CD14-positive monocyte (primary cell): ENCODE data around the gene HIBCH. TPM values are rescaled to one million over a fixed set of nuclear protein-coding genes. Genes with fewer than 3 reads are reported as not detected.

Experiments
- DNase-seq, 3 donors: peaks; one replicate each; pipeline ENCODE4 v3.0.0-alpha.2; 2011 to 2022
- H2AFZ ChIP-seq: 2 replicates; pipeline ENCODE4 v1.6.0; 2012; ENCODE audit warnings: mild to moderate bottlenecking, low read depth, low read length, inconsistent platforms; ENCODE audit not compliant: insufficient read depth, poor library complexity, severe bottlenecking
- H3K27ac ChIP-seq, 2 donors: 1 replicate in 1 of 2; 2 replicates in 1 of 2; pipeline ENCODE4 v1.5.1; 2012 to 2013; ENCODE audit warnings: low read length in 2 of 2, control low read depth in 1 of 2, inconsistent platforms in 1 of 2, low read depth in 1 of 2, mild to moderate bottlenecking in 1 of 2
- H3K27me3 ChIP-seq, 2 donors: one replicate each; pipeline versions ENCODE4 v1.6.0 to v1.6.1; 2011 to 2013; ENCODE audit warnings: low read length in 2 of 2; ENCODE audit not compliant: control insufficient read depth in 2 of 2, insufficient read depth in 2 of 2
- H3K36me3 ChIP-seq, 2 donors: replicated peaks in 1 of 2; 1 replicate in 1 of 2; 2 replicates in 1 of 2; pipeline versions ENCODE4 v1.5.1 to v1.6.1; 2012 to 2013; ENCODE audit warnings: low read length in 2 of 2, control low read depth in 1 of 2, inconsistent platforms in 1 of 2, mild to moderate bottlenecking in 1 of 2; ENCODE audit not compliant: insufficient read depth in 2 of 2, control insufficient read depth in 1 of 2
- H3K4me1 ChIP-seq, 2 donors: 1 replicate in 1 of 2; 2 replicates in 1 of 2; pipeline versions ENCODE4 v1.5.1 to v1.6.1; 2012 to 2013; ENCODE audit warnings: low read length in 2 of 2, control low read depth in 1 of 2, inconsistent platforms in 1 of 2, mild to moderate bottlenecking in 1 of 2, moderate library complexity in 1 of 2; ENCODE audit not compliant: insufficient read depth in 2 of 2, control insufficient read depth in 1 of 2
- H3K4me2 ChIP-seq: replicated peaks from 2 replicates; pipeline ENCODE3; 2012; ENCODE audit warnings: low read length, moderate library complexity, mild to moderate bottlenecking; ENCODE audit not compliant: poor library complexity, severe bottlenecking; ENCODE audit errors: extremely low read depth
- H3K4me3 ChIP-seq, 3 experiments: fragments of 200-600 bp in 1 of 3; sonication (generic) in 1 of 3; replicated peaks in 1 of 3; 1 replicate in 2 of 3; 2 replicates in 1 of 3; pipeline ENCODE4 v1.5.1; 2011 to 2013; ENCODE audit warnings: low read length in 3 of 3, mild to moderate bottlenecking in 3 of 3, control low read depth in 2 of 3, low read depth in 2 of 3, inconsistent platforms in 1 of 3, moderate library complexity in 1 of 3
- H3K79me2 ChIP-seq: 2 replicates; pipeline ENCODE4 v1.6.0; 2012; ENCODE audit warnings: mild to moderate bottlenecking, control low read depth, inconsistent platforms, low read length, moderate library complexity; ENCODE audit not compliant: insufficient read depth
- H3K9ac ChIP-seq: 2 replicates; pipeline ENCODE4 v1.6.0; 2017; ENCODE audit warnings: low read length, mild to moderate bottlenecking; ENCODE audit not compliant: insufficient read depth, poor library complexity, severe bottlenecking
- H3K9me3 ChIP-seq, 2 donors: replicated peaks in 1 of 2; 1 replicate in 1 of 2; 2 replicates in 1 of 2; pipeline versions ENCODE4 v1.5.1 to v1.6.1; 2012 to 2013; ENCODE audit warnings: low read length in 2 of 2, control low read depth in 1 of 2; ENCODE audit not compliant: control insufficient read depth in 1 of 2, insufficient read depth in 1 of 2
- H4K20me1 ChIP-seq: 2 replicates; pipeline ENCODE4 v1.6.0; 2012; ENCODE audit warnings: mild to moderate bottlenecking, low read length, control low read depth, moderate library complexity; ENCODE audit not compliant: insufficient read depth
- H3K27ac Mint-ChIP-seq, 7 donors: one replicate each; pipeline ENCODE4 v1.8.0; 2020; ENCODE audit warnings: mild to moderate bottlenecking in 7 of 7, mixed read lengths in 7 of 7, moderate library complexity in 6 of 7, inconsistent platforms in 2 of 7
- H3K27me3 Mint-ChIP-seq, 3 donors: one replicate each; pipeline ENCODE4 v1.8.0; 2021 to 2022; ENCODE audit warnings: low read depth in 3 of 3, mild to moderate bottlenecking in 3 of 3, mixed read lengths in 3 of 3, moderate library complexity in 3 of 3, inconsistent platforms in 1 of 3
- H3K36me3 Mint-ChIP-seq, 2 donors: one replicate each; pipeline ENCODE4 v1.8.0; 2020; ENCODE audit warnings: mixed read lengths in 2 of 2, inconsistent platforms in 1 of 2, mild to moderate bottlenecking in 1 of 2
- H3K4me1 Mint-ChIP-seq: one replicate; pipeline ENCODE4 v1.8.0; 2020; ENCODE audit warnings: mild to moderate bottlenecking, mixed read lengths
- H3K4me3 Mint-ChIP-seq, 2 donors: one replicate each; pipeline ENCODE4 v1.8.0; 2020; ENCODE audit warnings: mild to moderate bottlenecking in 2 of 2, mixed read lengths in 2 of 2, moderate library complexity in 1 of 2
- H3K9me3 Mint-ChIP-seq, 7 donors: one replicate each; pipeline ENCODE4 v1.8.0; 2020 to 2022; ENCODE audit warnings: mixed read lengths in 7 of 7, mild to moderate bottlenecking in 6 of 7, moderate library complexity in 6 of 7, inconsistent platforms in 2 of 7
- CTCF ChIP-seq: fragments of 200-600 bp; IDR thresholded peaks from one replicate; pipeline ENCODE4 v1.8.0; 2022; ENCODE audit warnings: antibody characterized with exemption, mild to moderate bottlenecking
- WGBS: methylation state at CpG from one replicate; pipeline ENCODE4 v1.1.5; 2013; ENCODE audit warnings: missing lambda C conversion rate; ENCODE audit not compliant: insufficient coverage; 5-methylcytosine and 5-hydroxymethylcytosine counted together
- intact Hi-C, 2 donors: fragments of 100-400 bp; cut with micrococcal nuclease; formaldehyde crosslinking; loops; one replicate each; pipeline versions ENCODE4 v1.15.0 to v1.15.1; 2023
- polyA plus RNA-seq, 3 donors: library from polyadenylated mRNA; depleted of rRNA in 1 of 3; unstranded in 2 of 3; stranded (reverse) in 1 of 3; fragments of 300-500 nt in 2 of 3; fragments of >200 nt in 1 of 3; fragmentation: Illumina TruSeq in 2 of 3; gene quantifications; 1 replicate in 2 of 3; 2 replicates in 1 of 3; pipeline ENCODE4 v1.2.3, GENCODE V29; 2012 to 2021

Gene HIBCH
- polyA plus RNA-seq, 3 donors: 3.3 to 8.2 (median 7.3) TPM

DNA sequence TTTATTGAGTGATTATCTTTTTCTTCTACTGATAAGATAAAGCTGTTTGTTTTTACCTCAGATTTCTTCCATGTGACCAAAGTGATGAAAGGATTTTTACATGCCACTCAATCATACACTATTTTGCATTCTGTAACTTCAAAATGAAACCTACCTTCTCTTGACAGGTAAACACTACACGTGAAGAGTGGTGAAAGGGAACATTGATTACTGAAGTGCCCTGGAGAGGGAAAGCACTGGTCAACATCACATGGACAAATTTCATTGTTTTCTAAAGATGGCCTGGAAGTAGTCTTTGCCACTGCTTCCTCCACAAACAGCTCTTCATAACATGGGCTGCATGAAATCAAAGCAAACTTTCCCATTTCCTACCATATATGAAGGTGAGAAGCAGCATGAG lies 120.1 kb downstream of the HIBCH start:
- H3K4me3 ChIP-seq: no peak overlapping the region
- no peaks in the 10 kb centered on the region for H3K27me3 Mint-ChIP-seq
- H3K4me1 Mint-ChIP-seq: no peaks in the 10 kb centered on the region
- H3K9me3 Mint-ChIP-seq: peaks cover 0 to 4% (median 2%) of the 10 kb centered on the region in 7 donors
- no peaks in the 10 kb centered on the region for H3K4me1 ChIP-seq
- H3K36me3 ChIP-seq: peaks cover 0 to 8% of the 10 kb centered on the region in 2 donors
- no peak overlapping the region for H3K27ac Mint-ChIP-seq
- no peaks in the 10 kb centered on the region for H3K27me3 ChIP-seq
- no peak overlapping the region for H3K4me3 Mint-ChIP-seq
- H3K9ac ChIP-seq: no peak overlapping the region
- H3K4me2 ChIP-seq: no peak overlapping the region
- no peak overlapping the region for H2AFZ ChIP-seq
- TF ChIP-seq CTCF: no peak
- H3K36me3 Mint-ChIP-seq: peaks cover 18 to 34% of the 10 kb centered on the region in 2 donors
- no peaks in the 10 kb centered on the region for H3K79me2 ChIP-seq
- H3K9me3 ChIP-seq: no peaks in the 10 kb centered on the region
- intact Hi-C loops: no loop called here
- no peak for DNase-seq
- no CpG with 5 or more reads among the region's 1 CpG for WGBS
- H4K20me1 ChIP-seq: no peaks in the 10 kb centered on the region
- H3K27ac ChIP-seq: no peak overlapping the region

GRCh38 chr2:190199109-190199508 lies 120.5 kb downstream of the HIBCH start:
- H3K27ac Mint-ChIP-seq: no peak overlapping the region
- intact Hi-C loops: no loop called here

More at GRCh38 chr2:190199109-190199508, 120.5 kb downstream of the HIBCH start:
- peaks cover 14 to 30% of the 10 kb centered on the region in 2 donors for H3K36me3 Mint-ChIP-seq
- H3K4me1 Mint-ChIP-seq: no peaks in the 10 kb centered on the region
- Histone ChIP-seq H3K4me1 (no peaks in the 10 kb centered on the region), H3K9ac (no peak overlapping the region), H3K79me2 (no peaks in the 10 kb centered on the region), H3K27me3 (no peaks in the 10 kb centered on the region), H3K4me3 (no peak overlapping the region), H3K27ac (no peak overlapping the region), H3K36me3 (peaks cover 0 to 8% of the 10 kb centered on the region in 2 donors), H2AFZ (no peak overlapping the region), H4K20me1 (no peaks in the 10 kb centered on the region), H3K9me3 (no peaks in the 10 kb centered on the region), H3K4me2 (no peak overlapping the region)
- TF ChIP-seq CTCF: no peak
- H3K27me3 Mint-ChIP-seq: no peaks in the 10 kb centered on the region
- H3K9me3 Mint-ChIP-seq: peaks cover 0 to 4% (median 2%) of the 10 kb centered on the region in 7 donors
- DNase-seq: no peak
- WGBS: 100% methylated on average over 1 of the region's 2 CpGs
- no peak overlapping the region for H3K4me3 Mint-ChIP-seq
